Prostate gland (tissue), 2 donors: ENCODE results near the gene MT1B. TPM values are rescaled to one million over a fixed set of nuclear protein-coding genes. Genes with fewer than 3 reads are reported as not detected.

ENCODE experiments used
- DNase-seq: peaks from one replicate; pipeline ENCODE4 v3.0.0-alpha.2; 2019; ENCODE audit warnings: low spot score
- H3K27ac ChIP-seq, 2 donors: fragments of 200-600 bp; sonication (generic); 2 replicates each; pipeline ENCODE4 v1.5.1; 2017 to 2019
- H3K27me3 ChIP-seq: fragments of 200-600 bp; sonication (generic); replicated peaks from 2 replicates; pipeline ENCODE4 v1.5.1; 2019; ENCODE audit not compliant: insufficient read depth
- H3K36me3 ChIP-seq, 2 donors: fragments of 200-600 bp; sonication (generic); 1 replicate in 1 of 2; 2 replicates in 1 of 2; pipeline versions ENCODE4 v1.5.1 to v1.8.1; 2017 to 2019
- H3K4me1 ChIP-seq: fragments of 200-600 bp; sonication (generic); replicated peaks from 2 replicates; pipeline ENCODE4 v1.5.1; 2019
- H3K4me3 ChIP-seq, 2 donors: fragments of 200-600 bp; sonication (generic); 2 replicates each; pipeline ENCODE4 v1.5.1; 2017 to 2019
- H3K9me3 ChIP-seq: fragments of 200-600 bp; sonication (generic); 2 replicates; pipeline ENCODE4 v1.5.1; 2017
- CTCF ChIP-seq, 4 experiments: fragments of 200-600 bp in 2 of 4; fragments of 450-650 bp in 2 of 4; sonication (generic) in 2 of 4; IDR thresholded peaks; 1 replicate in 3 of 4; 2 replicates in 1 of 4; pipeline ENCODE4 v1.5.1; 2016 to 2019; ENCODE audit warnings: antibody characterized with exemption in 4 of 4, mild to moderate bottlenecking in 2 of 4, moderate library complexity in 2 of 4
- POLR2A ChIP-seq: fragments of 450-650 bp; IDR thresholded peaks from one replicate; pipeline ENCODE4 v1.6.1; 2016; ENCODE audit warnings: antibody characterized with exemption, mild to moderate bottlenecking
- POLR2AphosphoS5 ChIP-seq: sonication (generic); formaldehyde crosslinking; IDR thresholded peaks from one replicate; pipeline ENCODE4 v1.6.1; 2017; ENCODE audit warnings: antibody characterized with exemption
- WGBS: methylation state at CpG from one replicate; pipeline ENCODE4 v1.1.5; 2018; 5-methylcytosine and 5-hydroxymethylcytosine counted together
- intact Hi-C: fragments of 100-400 bp; cut with DNase I; formaldehyde crosslinking; loops from one replicate; pipeline ENCODE4 v1.14.2; 2022
- total RNA-seq, 2 donors: library from RNA; depleted of rRNA; stranded (reverse); fragments of >200 nt; gene quantifications; one replicate each; pipeline ENCODE4 v1.1.0, GENCODE V29; 2016

The MT1B gene
- total RNA-seq, 2 donors from 2014 or later = not detected

- DNase-seq = no peak
These were observed 28.0 kb upstream of the MT1B start for GRCh38 chr16:56623637-56624036.

GRCh38 chr16:56625140-56625942 lies 26.3 kb upstream of the MT1B start, which contains the start of gene MT1E:
Gene MT1E (plus strand): TSS chr16:56625781. CDS start chr16:56625852, 71 bp downstream.
- TF ChIP-seq CTCF (IDR thresholded peaks at IDR 0.05) (no peak), POLR2A (peak; percentile 39), POLR2AphosphoS5 (peak; percentile 18)
- 11% methylated on average over 37 of the region's 62 CpGs for WGBS
- Histone ChIP-seq H3K27ac (peak within 1 kb of the TSS; percentile 68 to 82), H3K27me3 (no peaks in the 10 kb centered on the region), H3K4me1 (no peaks in the 10 kb centered on the region), H3K36me3 (no peaks in the 10 kb centered on the region), H3K9me3 (no peaks in the 10 kb centered on the region), H3K4me3 (peak within 1 kb of the TSS; percentile 31 to 54)
- intact Hi-C loops = no loop called here
- DNase-seq = peak; percentile 50

More at GRCh38 chr16:56623637-56624036, 28.0 kb upstream of the MT1B start:
- Histone ChIP-seq H3K36me3 (no peaks in the 10 kb centered on the region), H3K9me3 (no peaks in the 10 kb centered on the region), H3K4me1 (no peaks in the 10 kb centered on the region), H3K27me3 (no peaks in the 10 kb centered on the region), H3K4me3 (no peak overlapping the region), H3K27ac (no peak overlapping the region)
- TF ChIP-seq CTCF (IDR thresholded peaks at IDR 0.05) = no peak
- TF ChIP-seq POLR2A = no peak
- intact Hi-C loops = no loop called here
- 89% methylated on average over 2 of the region's 2 CpGs for WGBS

GRCh38 chr16:56625943-56626654 lies 25.6 kb upstream of the MT1B start:
- no peaks in the 10 kb centered on the region for H3K4me1 ChIP-seq
- no peak for DNase-seq
- peak overlapping the region; percentile 68 to 82 for H3K27ac ChIP-seq
- H3K9me3 ChIP-seq = no peaks in the 10 kb centered on the region
- TF ChIP-seq CTCF (IDR thresholded peaks at IDR 0.05) (no peak), POLR2AphosphoS5 (peak; percentile 16)
- no peaks in the 10 kb centered on the region for H3K27me3 ChIP-seq
- no peaks in the 10 kb centered on the region for H3K36me3 ChIP-seq
- intact Hi-C loops = no loop called here
- WGBS = 37% methylated on average over 16 of the region's 16 CpGs
- peak overlapping the region; percentile 31 to 54 for H3K4me3 ChIP-seq

GRCh38 chr16:56626685-56627084 lies 25.0 kb upstream of the MT1B start:
- intact Hi-C loops = no loop called here
- 56% methylated on average over 7 of the region's 7 CpGs for WGBS
- H3K4me3 ChIP-seq = peak overlapping the region; percentile 31 to 54
- DNase-seq = no peak
- no peaks in the 10 kb centered on the region for H3K36me3 ChIP-seq
- no peaks in the 10 kb centered on the region for H3K27me3 ChIP-seq
- no peaks in the 10 kb centered on the region for H3K4me1 ChIP-seq
- no peaks in the 10 kb centered on the region for H3K9me3 ChIP-seq
- H3K27ac ChIP-seq = peak overlapping the region; percentile 42 to 82
- TF ChIP-seq CTCF (IDR thresholded peaks at IDR 0.05) (no peak), POLR2A (no peak), POLR2AphosphoS5 (no peak)
